Measurements from ENCODE around the gene ABLIM1.

Gene ABLIM1

DNA sequence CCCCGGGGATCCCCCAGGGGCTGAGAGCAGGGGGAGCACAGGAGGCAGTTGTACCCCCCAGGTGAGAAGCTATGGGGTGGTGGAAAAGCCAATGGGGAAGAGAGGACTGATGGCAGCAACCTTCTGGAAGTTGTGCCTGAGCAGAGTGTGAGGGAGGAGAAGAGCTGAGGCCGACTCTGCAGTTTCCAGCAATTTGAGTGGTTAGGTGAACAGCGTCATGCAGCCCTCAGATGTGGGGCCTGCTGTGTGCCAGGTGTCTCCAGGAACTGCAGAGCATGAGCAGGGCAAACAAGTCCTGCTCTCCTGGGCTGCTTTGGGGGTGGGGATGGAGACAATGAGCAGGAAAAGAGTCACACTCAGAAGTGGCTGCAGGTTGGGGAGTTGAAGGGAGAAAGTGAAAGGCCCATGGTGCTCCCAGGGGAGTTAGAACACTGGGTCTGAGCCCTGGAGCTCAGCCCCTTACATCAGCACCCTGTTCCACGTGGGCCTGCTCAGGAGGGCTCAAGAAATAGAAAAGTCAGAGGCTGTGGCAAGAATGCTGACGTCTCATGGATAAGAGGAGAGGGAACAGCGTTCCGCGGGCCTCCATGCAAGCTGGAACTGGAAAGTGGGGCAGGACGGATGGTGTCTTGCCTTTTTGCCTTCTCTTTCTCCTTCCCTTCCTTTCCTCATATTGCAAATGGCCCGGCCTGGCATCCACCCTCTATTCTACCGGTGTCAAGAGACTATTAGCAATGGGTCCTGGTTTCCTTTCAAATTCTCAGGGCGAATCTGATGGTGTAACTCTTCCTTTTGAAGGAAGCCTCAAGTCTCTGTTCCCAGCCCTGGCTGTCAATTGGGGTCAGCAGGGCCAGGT, 249.7 kb downstream of the ABLIM1 start:
- peaks cover 30 to 49% (median 43%) of the 10 kb centered on the region in 10 experiments for H3K4me1 ChIP-seq
- H3K27me3 ChIP-seq, result peaks cover 33 to 37% (median 34%) of the 10 kb centered on the region in 11 experiments
- H4K20me1 ChIP-seq, result peaks cover 0 to 30% (median 9%) of the 10 kb centered on the region in 11 experiments; a peak in 12 of 22 replicates
- H3K4me2 ChIP-seq, result peak overlapping the region; percentile 43 to 69 (median 58)
- H3K4me3 ChIP-seq, result no peak overlapping the region
- peaks cover 0 to 9% (median 0%) of the 10 kb centered on the region in 11 experiments; a peak in 1 of 22 replicates for H3K9me3 ChIP-seq (replicated peaks in 1 of 11)
- no peaks in the 10 kb centered on the region for H3K36me3 ChIP-seq
- no peak for TF ChIP-seq Cebpa-rat (IDR thresholded peaks at IDR 0.05)
- no peak overlapping the region for H3K9ac ChIP-seq
- no peak overlapping the region for H3K27ac ChIP-seq

DNA sequence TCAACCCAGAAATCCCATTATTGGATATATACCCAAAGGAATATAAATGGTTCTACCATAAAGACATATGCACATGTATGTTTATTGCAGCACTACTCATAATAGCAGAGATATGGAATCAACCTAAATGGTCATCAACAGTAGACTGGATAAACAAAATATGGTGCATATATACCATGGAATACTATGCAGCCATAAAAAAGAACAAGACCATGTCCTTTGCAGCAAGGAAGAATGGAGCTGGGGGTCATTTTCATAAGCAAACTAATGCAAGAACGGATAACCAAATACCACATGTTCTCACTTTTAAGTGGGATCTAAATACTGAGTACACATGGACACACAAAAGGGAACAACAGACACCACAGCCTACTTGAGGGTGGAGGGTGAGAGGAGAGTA, 251.6 kb downstream of the ABLIM1 start:
- Histone ChIP-seq H3K4me1 (peaks cover 36 to 47% (median 40%) of the 10 kb centered on the region in 10 experiments), H4K20me1 (peaks cover 0 to 29% (median 10%) of the 10 kb centered on the region in 11 experiments; a peak in 11 of 22 replicates), H3K9ac (no peak overlapping the region), H3K27ac (no peak overlapping the region), H3K9me3 (replicated peaks in 1 of 11) (peaks cover 0 to 9% (median 0%) of the 10 kb centered on the region in 11 experiments; a peak in 1 of 22 replicates), H3K27me3 (peaks cover 52 to 56% (median 53%) of the 10 kb centered on the region in 11 experiments), H3K4me2 (no peak overlapping the region), H3K36me3 (no peaks in the 10 kb centered on the region), H3K4me3 (no peak overlapping the region)
- TF ChIP-seq Cebpa-rat (IDR thresholded peaks at IDR 0.05), result no peak

DNA sequence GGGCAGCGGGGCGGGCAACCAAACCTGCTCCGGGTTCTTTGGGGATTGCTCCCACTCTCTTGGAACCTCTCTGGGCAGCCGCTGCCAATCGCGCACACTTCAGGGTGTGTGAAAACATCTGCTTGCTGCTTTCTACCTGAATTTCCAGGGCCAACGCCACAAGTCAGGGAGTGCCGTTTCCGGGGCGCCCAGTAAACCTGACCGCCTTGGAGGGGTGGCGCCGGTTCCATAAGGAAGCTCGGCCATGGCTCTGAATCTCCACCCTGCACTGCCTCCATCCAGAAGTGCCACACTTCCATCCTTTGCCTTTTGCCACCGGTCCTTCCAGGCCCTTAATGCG, 253.1 kb downstream of the ABLIM1 start:
- H3K4me1 ChIP-seq, result peaks cover 36 to 47% (median 40%) of the 10 kb centered on the region in 10 experiments
- H3K36me3 ChIP-seq, result no peaks in the 10 kb centered on the region
- H3K9me3 ChIP-seq (replicated peaks in 1 of 11), result peaks cover 0 to 9% (median 0%) of the 10 kb centered on the region in 11 experiments; a peak in 1 of 22 replicates
- no peak overlapping the region for H3K27ac ChIP-seq
- H3K9ac ChIP-seq, result no peak overlapping the region
- TF ChIP-seq Cebpa-rat (IDR thresholded peaks at IDR 0.05), result no peak
- H3K4me3 ChIP-seq, result peak overlapping the region in 8 of 10 experiments; percentile 46 to 67 (median 54); a peak in 8 of 20 replicates
- peaks cover 59 to 70% (median 66%) of the 10 kb centered on the region in 11 experiments for H3K27me3 ChIP-seq
- H4K20me1 ChIP-seq, result peaks cover 0 to 29% (median 10%) of the 10 kb centered on the region in 11 experiments; a peak in 11 of 22 replicates
- H3K4me2 ChIP-seq, result peak overlapping the region in 8 of 11 experiments; percentile 84 to 98 (median 92); a peak in 11 of 22 replicates

DNA sequence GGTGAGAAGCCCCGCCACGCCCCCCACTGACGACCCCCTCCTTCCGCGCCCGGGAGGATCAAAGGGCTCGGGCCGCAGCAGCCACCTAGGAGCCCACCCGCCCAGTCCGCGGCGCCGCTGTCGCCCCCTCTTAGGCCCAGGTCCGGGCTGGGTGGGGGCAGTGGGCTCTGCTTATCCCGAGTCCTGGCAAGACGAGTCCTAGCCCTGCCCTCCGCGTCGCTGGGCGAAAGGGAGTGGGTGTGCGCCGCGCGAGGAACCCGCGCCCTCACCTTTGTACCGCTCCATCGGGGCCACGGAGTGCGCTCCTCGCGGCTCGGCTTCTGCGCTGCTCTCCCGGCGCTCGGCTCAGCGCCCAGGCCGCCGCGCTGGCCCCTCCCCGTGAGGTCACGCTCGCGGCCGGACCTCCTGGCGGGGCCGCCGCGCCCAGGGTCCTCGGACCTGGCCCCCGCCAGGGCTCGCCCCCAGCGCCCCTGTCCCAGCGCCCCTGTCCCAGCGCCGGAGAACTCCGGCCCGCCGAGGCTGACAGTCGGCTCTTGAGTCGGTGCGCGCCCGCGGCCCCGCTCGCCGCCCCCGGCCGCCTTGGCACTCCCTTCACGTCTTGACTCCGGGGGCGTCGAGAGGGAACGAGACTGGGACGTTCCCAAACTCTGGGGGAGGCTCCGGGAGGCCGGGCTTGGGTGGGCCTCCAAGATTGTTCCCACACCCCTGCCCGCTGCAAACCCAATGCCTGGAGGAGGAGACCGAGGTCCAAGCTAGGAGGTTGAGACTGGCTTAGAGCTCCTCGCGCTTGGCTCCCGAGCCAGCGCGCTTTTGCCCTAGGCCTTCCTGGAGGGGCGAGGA, 253.7 kb downstream of the ABLIM1 start, which contains the start of gene AFAP1L2:
Gene AFAP1L2 (minus strand): TSS at position 332 of the 840 bp plus-strand sequence. CDS start 47 bp downstream, at position 285.
- Histone ChIP-seq H3K36me3 (no peaks in the 10 kb centered on the region), H3K4me1 (peaks cover 33 to 43% (median 39%) of the 10 kb centered on the region in 10 experiments), H3K9ac (peak within 1 kb of the TSS in 7 of 11 experiments; percentile 3 to 35 (median 14); a peak in 8 of 22 replicates), H3K4me3 (peak within 1 kb of the TSS; percentile 46 to 67 (median 54)), H3K27ac (no peak within 1 kb of the TSS), H4K20me1 (peaks cover 0 to 29% (median 10%) of the 10 kb centered on the region in 11 experiments; a peak in 11 of 22 replicates), H3K4me2 (peak within 1 kb of the TSS; percentile 81 to 98 (median 92)), H3K27me3 (peaks cover 59 to 75% (median 67%) of the 10 kb centered on the region in 11 experiments), H3K9me3 (replicated peaks in 1 of 11) (peaks cover 0 to 9% (median 0%) of the 10 kb centered on the region in 11 experiments; a peak in 1 of 22 replicates)
- TF ChIP-seq Cebpa-rat (IDR thresholded peaks at IDR 0.05), result no peak

DNA sequence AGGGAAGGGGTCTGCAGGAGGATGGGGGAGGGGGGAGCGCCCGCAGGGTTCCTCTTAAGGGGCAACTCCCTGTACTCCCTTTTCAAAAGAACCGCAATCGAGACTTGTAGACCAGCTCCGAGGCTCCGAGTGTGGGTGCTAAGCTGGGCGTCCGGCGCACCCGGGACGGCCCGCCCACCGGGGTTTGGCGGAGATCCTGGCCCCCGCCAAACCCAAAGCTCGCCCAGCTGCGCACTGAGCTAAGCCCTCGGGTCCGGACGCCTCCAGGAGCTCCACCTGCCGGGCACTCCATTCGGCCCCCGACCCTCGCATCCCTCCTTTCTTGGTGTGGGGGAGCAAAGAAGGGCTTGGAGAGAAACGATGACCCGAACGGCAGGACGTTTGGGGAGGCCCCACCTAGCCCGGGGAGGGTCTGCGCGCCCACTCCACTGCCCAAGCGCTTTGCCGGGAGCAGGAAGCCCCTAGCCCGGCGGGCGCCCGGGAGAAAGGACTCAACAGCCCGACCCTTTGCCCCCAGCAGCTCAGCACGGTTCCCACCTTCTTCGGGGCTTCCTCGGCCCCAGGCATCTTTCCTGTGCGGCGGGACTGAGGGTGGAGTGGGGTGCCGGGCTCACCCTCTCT, 254.4 kb downstream of the ABLIM1 start:
- no peak overlapping the region for H3K27ac ChIP-seq

DNA sequence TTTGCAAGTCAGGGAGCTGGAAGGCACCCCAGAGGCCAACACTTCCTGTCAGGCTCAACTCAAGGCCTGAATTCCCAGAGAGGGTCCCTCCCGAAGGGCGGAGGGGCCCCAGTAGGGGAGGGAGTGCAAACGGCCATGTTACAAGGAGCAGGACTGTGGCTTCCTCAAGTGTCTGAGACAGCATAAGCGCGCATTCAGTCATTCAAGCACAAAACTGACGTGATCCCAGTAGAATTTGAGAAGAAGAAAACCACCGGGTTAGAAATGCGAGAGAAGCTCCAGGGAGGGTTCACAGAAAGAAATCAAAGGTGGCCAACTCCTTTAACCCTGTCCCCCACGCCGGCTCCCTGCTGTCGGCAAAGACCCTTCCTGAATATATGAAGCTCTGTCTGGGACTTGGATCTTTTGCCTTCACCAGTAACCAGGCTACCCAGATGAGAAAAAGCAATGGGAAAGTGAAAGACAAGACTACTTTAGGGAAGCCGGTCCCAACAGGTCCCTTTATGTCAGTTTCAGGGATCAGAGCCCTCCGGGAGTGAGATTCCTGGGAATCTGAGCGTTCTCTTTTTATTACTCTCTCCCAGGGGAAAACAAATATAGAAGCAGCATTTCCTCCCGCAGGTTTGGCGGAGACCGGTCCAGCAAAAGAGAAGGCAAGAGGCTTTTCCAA, 255.1 kb downstream of the ABLIM1 start:
- H3K9ac ChIP-seq, result peak overlapping the region in 3 of 11 experiments; percentile 6 to 35 (median 14); a peak in 5 of 22 replicates
- TF ChIP-seq Cebpa-rat (IDR thresholded peaks at IDR 0.05), result no peak
- H3K36me3 ChIP-seq, result no peaks in the 10 kb centered on the region
- peak overlapping the region; percentile 81 to 98 (median 92) for H3K4me2 ChIP-seq
- H4K20me1 ChIP-seq, result peaks cover 0 to 29% (median 10%) of the 10 kb centered on the region in 11 experiments; a peak in 11 of 22 replicates
- peak overlapping the region; percentile 46 to 67 (median 54) for H3K4me3 ChIP-seq
- no peak overlapping the region for H3K27ac ChIP-seq
- peaks cover 0 to 9% (median 0%) of the 10 kb centered on the region in 11 experiments; a peak in 1 of 22 replicates for H3K9me3 ChIP-seq (replicated peaks in 1 of 11)
- peaks cover 23 to 35% (median 32%) of the 10 kb centered on the region in 10 experiments for H3K4me1 ChIP-seq
- peaks cover 59 to 79% (median 68%) of the 10 kb centered on the region in 11 experiments for H3K27me3 ChIP-seq

More for the DNA sequence above, 254.4 kb downstream of the ABLIM1 start:
- Histone ChIP-seq H3K36me3 (no peaks in the 10 kb centered on the region), H3K9ac (peak overlapping the region in 6 of 11 experiments; percentile 3 to 35 (median 16); a peak in 6 of 22 replicates), H3K4me1 (peaks cover 26 to 35% (median 33%) of the 10 kb centered on the region in 10 experiments), H3K4me3 (peak overlapping the region; percentile 46 to 67 (median 54)), H3K4me2 (peak overlapping the region; percentile 81 to 98 (median 92)), H3K9me3 (replicated peaks in 1 of 11) (peaks cover 0 to 9% (median 0%) of the 10 kb centered on the region in 11 experiments; a peak in 1 of 22 replicates), H3K27me3 (peaks cover 59 to 79% (median 68%) of the 10 kb centered on the region in 11 experiments), H4K20me1 (peaks cover 0 to 29% (median 10%) of the 10 kb centered on the region in 11 experiments; a peak in 11 of 22 replicates)
- no peak for TF ChIP-seq Cebpa-rat (IDR thresholded peaks at IDR 0.05)

DNA sequence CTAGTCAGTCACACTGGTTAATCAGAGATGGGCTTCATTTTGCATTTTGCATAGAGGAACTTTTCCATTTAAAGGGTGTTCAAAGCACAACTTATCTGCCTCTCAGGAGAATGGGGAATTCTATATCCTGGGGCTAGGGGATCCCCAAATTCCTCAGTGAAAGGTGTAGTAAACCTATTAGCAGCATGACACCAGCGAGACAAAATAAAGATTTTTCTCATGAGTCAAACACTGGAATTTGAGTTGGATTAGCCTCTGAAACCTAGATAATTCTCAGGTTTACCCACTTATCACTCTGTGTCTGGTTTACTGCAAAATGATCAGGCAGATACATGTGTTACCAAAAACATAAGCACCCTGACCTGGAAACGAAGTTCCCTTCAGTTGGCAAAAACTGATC, 255.8 kb downstream of the ABLIM1 start:
- H4K20me1 ChIP-seq, result peaks cover 0 to 29% (median 10%) of the 10 kb centered on the region in 11 experiments; a peak in 11 of 22 replicates
- no peak for TF ChIP-seq Cebpa-rat (IDR thresholded peaks at IDR 0.05)
- no peak overlapping the region for H3K4me2 ChIP-seq
- H3K4me3 ChIP-seq, result no peak overlapping the region
- H3K9me3 ChIP-seq (replicated peaks in 1 of 11), result peaks cover 0 to 9% (median 0%) of the 10 kb centered on the region in 11 experiments; a peak in 1 of 22 replicates
- peaks cover 29 to 38% (median 35%) of the 10 kb centered on the region in 10 experiments for H3K4me1 ChIP-seq
- peaks cover 59 to 79% (median 68%) of the 10 kb centered on the region in 11 experiments for H3K27me3 ChIP-seq
- no peaks in the 10 kb centered on the region for H3K36me3 ChIP-seq
- H3K27ac ChIP-seq, result no peak overlapping the region
- no peak overlapping the region for H3K9ac ChIP-seq

Data from BLaER1 treated with 17β-estradiol and CSF1 and Interleukin-3, amounts not matched to agents 10 nM and 100 nM (cell line).